Left ventricle myocardium inferior (tissue), 1 donor: Measurements from ENCODE around the gene PDGFRA. TPM values are rescaled to one million over a fixed set of nuclear protein-coding genes. Genes with fewer than 3 reads are reported as not detected.

Experiments
- DNase-seq: peaks from one replicate; pipeline ENCODE4 v3.0.0-alpha.2; 2020
- H3K27ac ChIP-seq: fragments of 200-600 bp; replicated peaks from 2 replicates; pipeline ENCODE4 v1.8.0; 2021
- H3K27me3 ChIP-seq: fragments of 200-600 bp; 2 replicates; pipeline ENCODE4 v1.8.0; 2021; ENCODE audit warnings: low read depth
- H3K36me3 ChIP-seq: fragments of 200-600 bp; 2 replicates; pipeline ENCODE4 v1.8.0; 2021
- H3K4me1 ChIP-seq: fragments of 200-600 bp; 2 replicates; pipeline ENCODE4 v1.8.0; 2021
- H3K4me3 ChIP-seq: fragments of 200-600 bp; 2 replicates; pipeline ENCODE4 v1.8.0; 2021; ENCODE audit warnings: mild to moderate bottlenecking, moderate library complexity
- H3K9me3 ChIP-seq: fragments of 200-600 bp; replicated peaks from 2 replicates; pipeline ENCODE4 v1.8.0; 2021
- CTCF ChIP-seq: fragments of 200-600 bp; IDR thresholded peaks from 2 replicates; pipeline ENCODE4 v1.8.0; 2021; ENCODE audit warnings: antibody characterized with exemption, mild to moderate bottlenecking, borderline replicate concordance
- intact Hi-C: fragments of 100-400 bp; cut with micrococcal nuclease; formaldehyde crosslinking; loops from one replicate; pipeline ENCODE4 v1.11.0; 2022
- long read RNA-seq: library from polyadenylated mRNA; unstranded; transcript quantifications from one replicate; pipeline ENCODE4 v2.0.0, GENCODE V29; 2021
- total RNA-seq: library from RNA; stranded (reverse); fragmentation: NEBNext Ultra II Directional; extraction: Animal tissue kit (Norgen Biotek cat#: 25700); gene quantifications from one replicate; pipeline ENCODE4 v1.2.1, GENCODE V29; 2021
- donor health status: DM: no; HTN: yes; CAD: no; lungs with severe emphysema.

The PDGFRA gene
- 24.8 TPM for total RNA-seq
- long read RNA-seq, full-length matches to known transcripts = 3 of 11 reads
- long read RNA-seq, partial matches to known transcripts = 4 of 11 reads
- long read RNA-seq, other reads (novel, unspliced or antisense) = 4 of 11 reads

- Histone ChIP-seq H3K9me3 (no peaks in the 10 kb centered on the region), H3K4me1 (peaks cover 82% of the 10 kb centered on the region), H3K27ac (peak within 1 kb of the TSS; percentile 76), H3K4me3 (peak within 1 kb of the TSS; percentile 74), H3K27me3 (peaks cover 91% of the 10 kb centered on the region), H3K36me3 (no peaks in the 10 kb centered on the region)
- DNase-seq = peak; percentile 66
- intact Hi-C loops = loop anchor here (5.0 to 10.0 kb wide), 3 partner anchors 134 to 1214 kb away; no protein-coding TSS in a partner anchor
- no peak for TF ChIP-seq CTCF
These were observed at the start of gene PDGFRA for GRCh38 chr4:54228961-54229501. Gene PDGFRA, plus strand, starts transcription at chr4:54229293. Its CDS starts 29,476 bp downstream, at chr4:54258769.

- no peak for DNase-seq
- H3K4me3 ChIP-seq = no peak overlapping the region
- intact Hi-C loops = no loop called here
- TF ChIP-seq CTCF = no peak
- H3K9me3 ChIP-seq = no peaks in the 10 kb centered on the region
- H3K36me3 ChIP-seq = no peaks in the 10 kb centered on the region
- peaks cover 9% of the 10 kb centered on the region for H3K4me1 ChIP-seq
- no peaks in the 10 kb centered on the region for H3K27me3 ChIP-seq
- no peak overlapping the region for H3K27ac ChIP-seq
These were observed 44.5 kb upstream of the PDGFRA start for GRCh38 chr4:54184581-54184980.

- Histone ChIP-seq H3K27ac (no peak overlapping the region), H3K4me1 (peaks cover 9% of the 10 kb centered on the region), H3K4me3 (no peak overlapping the region), H3K27me3 (no peaks in the 10 kb centered on the region), H3K9me3 (no peaks in the 10 kb centered on the region), H3K36me3 (no peaks in the 10 kb centered on the region)
- no peak for TF ChIP-seq CTCF
- intact Hi-C loops = no loop called here
- DNase-seq = no peak
These were observed 43.9 kb upstream of the PDGFRA start for GRCh38 chr4:54185044-54185780.

GRCh38 chr4:54185866-54186265 is 43.2 kb upstream of the PDGFRA start:
- intact Hi-C loops = no loop called here
- H3K27me3 ChIP-seq = no peaks in the 10 kb centered on the region
- no peak overlapping the region for H3K4me3 ChIP-seq
- DNase-seq = no peak
- peaks cover 9% of the 10 kb centered on the region for H3K4me1 ChIP-seq
- no peaks in the 10 kb centered on the region for H3K36me3 ChIP-seq
- H3K27ac ChIP-seq = no peak overlapping the region
- no peak for TF ChIP-seq CTCF
- H3K9me3 ChIP-seq = no peaks in the 10 kb centered on the region

- peaks cover 9% of the 10 kb centered on the region for H3K4me1 ChIP-seq
- no peak overlapping the region for H3K4me3 ChIP-seq
- H3K9me3 ChIP-seq = no peaks in the 10 kb centered on the region
- H3K27me3 ChIP-seq = no peaks in the 10 kb centered on the region
- no peak for DNase-seq
- intact Hi-C loops = no loop called here
- no peak for TF ChIP-seq CTCF
- no peak overlapping the region for H3K27ac ChIP-seq
- H3K36me3 ChIP-seq = no peaks in the 10 kb centered on the region
These were observed 42.7 kb upstream of the PDGFRA start for GRCh38 chr4:54186371-54186770.
